GM18873 (cell line): ENCODE results near the gene LDB2.

Source experiments
- ATAC-seq: cut with Tn5 transposase; IDR thresholded peaks from one replicate; pipeline ENCODE4 v1.9.1; 2021; ENCODE audit warnings: mild to moderate bottlenecking, moderate library complexity, moderate number of reproducible peaks; ENCODE audit not compliant: unreplicated experiment, low FRiP score

The LDB2 gene

GRCh38 chr4:16457944-16458343 lies 440.5 kb downstream of the LDB2 start:
- no peak for ATAC-seq
